ENCODE measurements around the gene PDZRN3.
"Not testable (repeated sequence)": the region's sequence is repeated elsewhere in the genome, so short reads cannot be mapped to it uniquely, and the experiment has no call there.

PDZRN3 gene

GRCh38 chr3:73586190-73586589, 38.6 kb downstream of the PDZRN3 start:
- no peak for DNase-seq

- DNase-seq = no peak
Measured at GRCh38 chr3:73584873-73585272, 39.9 kb downstream of the PDZRN3 start.

GRCh38 chr3:73582535-73582934, 42.2 kb downstream of the PDZRN3 start:
- DNase-seq = no peak

- no peak for DNase-seq
Measured at GRCh38 chr3:73581134-73581846, 43.5 kb downstream of the PDZRN3 start.

- DNase-seq = peak; percentile 97
Measured at GRCh38 chr3:73580343-73580742, 44.4 kb downstream of the PDZRN3 start.

GRCh38 chr3:73577704-73578103, 47.0 kb downstream of the PDZRN3 start:
- no peak for DNase-seq

- DNase-seq = peak; percentile 66
Measured at GRCh38 chr3:73576999-73577461, 47.7 kb downstream of the PDZRN3 start.

GRCh38 chr3:73575953-73576352, 48.8 kb downstream of the PDZRN3 start:
- DNase-seq = no peak

- DNase-seq = no peak
Measured at GRCh38 chr3:73575519-73575918, 49.2 kb downstream of the PDZRN3 start.

- no peak for DNase-seq
Measured at GRCh38 chr3:73573204-73573603, 51.5 kb downstream of the PDZRN3 start.

- peak; percentile 60 for DNase-seq
Measured at GRCh38 chr3:73572368-73572767, 52.4 kb downstream of the PDZRN3 start.

GRCh38 chr3:73571238-73571794, 53.4 kb downstream of the PDZRN3 start:
- no peak for DNase-seq

- no peak for DNase-seq
Measured at GRCh38 chr3:73569246-73569760, 55.4 kb downstream of the PDZRN3 start.

- no peak for DNase-seq
Measured at GRCh38 chr3:73568371-73568862, 56.3 kb downstream of the PDZRN3 start.

GRCh38 chr3:73565374-73565773, 59.4 kb downstream of the PDZRN3 start:
- not testable (repeated sequence) for DNase-seq

GRCh38 chr3:73563896-73564582, 60.7 kb downstream of the PDZRN3 start:
- DNase-seq = peak; percentile 77

- no peak for DNase-seq
Measured at GRCh38 chr3:73561494-73561893, 63.2 kb downstream of the PDZRN3 start.

GRCh38 chr3:73559749-73560148, 65.0 kb downstream of the PDZRN3 start:
- DNase-seq = no peak

GRCh38 chr3:73558727-73559075, 66.0 kb downstream of the PDZRN3 start:
- peak; percentile 55 for DNase-seq

GRCh38 chr3:73557986-73558726, 66.6 kb downstream of the PDZRN3 start:
- DNase-seq = peak; percentile 68

GRCh38 chr3:73556520-73557372, 68.0 kb downstream of the PDZRN3 start:
- DNase-seq = peak; percentile 50

GRCh38 chr3:73555076-73555475, 69.7 kb downstream of the PDZRN3 start:
- no peak for DNase-seq

Measured in fibroblast of skin of right quadriceps (primary cell).